GM21825 (cell line): ENCODE measurements around the gene GBF1.

ENCODE experiments used
- ATAC-seq: cut with Tn5 transposase; IDR thresholded peaks from one replicate; pipeline ENCODE4 v1.9.1; 2021; ENCODE audit warnings: mild to moderate bottlenecking, moderate library complexity; ENCODE audit not compliant: unreplicated experiment

GBF1 gene

GRCh38 chr10:102404361-102405107 lies 159.2 kb downstream of the GBF1 start:
- ATAC-seq: no peak

GRCh38 chr10:102405108-102405571 lies 159.8 kb downstream of the GBF1 start:
- ATAC-seq: no peak

- ATAC-seq: no peak
Measured at GRCh38 chr10:102405632-102406031, 160.3 kb downstream of the GBF1 start.

GRCh38 chr10:102406815-102407214 lies 161.5 kb downstream of the GBF1 start:
- ATAC-seq: no peak

GRCh38 chr10:102407425-102408130 lies 162.2 kb downstream of the GBF1 start:
- no peak for ATAC-seq

GRCh38 chr10:102408131-102408727 lies 162.9 kb downstream of the GBF1 start:
- ATAC-seq: no peak

GRCh38 chr10:102408728-102409603 lies 163.6 kb downstream of the GBF1 start:
- no peak for ATAC-seq

- ATAC-seq: no peak
Measured at GRCh38 chr10:102409604-102410428, 164.5 kb downstream of the GBF1 start.

- ATAC-seq: no peak
Measured at GRCh38 chr10:102410429-102411073, 165.2 kb downstream of the GBF1 start.

- no peak for ATAC-seq
Measured at GRCh38 chr10:102411341-102412255, 166.3 kb downstream of the GBF1 start.

GRCh38 chr10:102412293-102412692 lies 167.0 kb downstream of the GBF1 start:
- no peak for ATAC-seq

GRCh38 chr10:102413053-102413705 lies 167.8 kb downstream of the GBF1 start:
- ATAC-seq: no peak

GRCh38 chr10:102413806-102414561 lies 168.7 kb downstream of the GBF1 start:
- no peak for ATAC-seq

GRCh38 chr10:102414749-102415148 lies 169.4 kb downstream of the GBF1 start:
- no peak for ATAC-seq

GRCh38 chr10:102416283-102416682 lies 171.0 kb downstream of the GBF1 start:
- no peak for ATAC-seq

GRCh38 chr10:102416695-102417094 lies 171.4 kb downstream of the GBF1 start:
- no peak for ATAC-seq

- ATAC-seq: no peak
Measured at GRCh38 chr10:102418622-102419268, 173.4 kb downstream of the GBF1 start, which contains the start of gene PSD. Gene PSD (minus strand): TSS chr10:102418785. CDS start chr10:102417038, 1,747 bp downstream.
